Measurements from ENCODE around the gene CAV1. TPM values are rescaled to one million over a fixed set of nuclear protein-coding genes. Genes with fewer than 3 reads are reported as not detected.
A peak's percentile ranks its signal among the peaks of the same experiment; 100 is the strongest.

The CAV1 gene
- total RNA-seq, 4 donors from 2014 or later, result 21.7 to 171 (median 86.8) TPM

- intact Hi-C loops (cut with DNase I), result no loop called here
- DNase-seq, result no peak
- Histone ChIP-seq H3K27me3 (no peaks in the 10 kb centered on the region), H3K4me3 (no peak overlapping the region), H3K36me3 (peaks cover 0 to 12% (median 0%) of the 10 kb centered on the region in 3 donors), H3K4me1 (peaks cover 0 to 26% (median 14%) of the 10 kb centered on the region in 3 donors), H3K9me3 (no peaks in the 10 kb centered on the region), H3K27ac (peak overlapping the region in 3 of 4 donors; percentile 26 to 48 (median 36))
- 76 to 79% methylated on average over 1 of the region's 1 CpG for WGBS, 2 donors
- no peak for TF ChIP-seq POLR2A (IDR thresholded peaks at IDR 0.05)
- TF ChIP-seq, protein P1, sequence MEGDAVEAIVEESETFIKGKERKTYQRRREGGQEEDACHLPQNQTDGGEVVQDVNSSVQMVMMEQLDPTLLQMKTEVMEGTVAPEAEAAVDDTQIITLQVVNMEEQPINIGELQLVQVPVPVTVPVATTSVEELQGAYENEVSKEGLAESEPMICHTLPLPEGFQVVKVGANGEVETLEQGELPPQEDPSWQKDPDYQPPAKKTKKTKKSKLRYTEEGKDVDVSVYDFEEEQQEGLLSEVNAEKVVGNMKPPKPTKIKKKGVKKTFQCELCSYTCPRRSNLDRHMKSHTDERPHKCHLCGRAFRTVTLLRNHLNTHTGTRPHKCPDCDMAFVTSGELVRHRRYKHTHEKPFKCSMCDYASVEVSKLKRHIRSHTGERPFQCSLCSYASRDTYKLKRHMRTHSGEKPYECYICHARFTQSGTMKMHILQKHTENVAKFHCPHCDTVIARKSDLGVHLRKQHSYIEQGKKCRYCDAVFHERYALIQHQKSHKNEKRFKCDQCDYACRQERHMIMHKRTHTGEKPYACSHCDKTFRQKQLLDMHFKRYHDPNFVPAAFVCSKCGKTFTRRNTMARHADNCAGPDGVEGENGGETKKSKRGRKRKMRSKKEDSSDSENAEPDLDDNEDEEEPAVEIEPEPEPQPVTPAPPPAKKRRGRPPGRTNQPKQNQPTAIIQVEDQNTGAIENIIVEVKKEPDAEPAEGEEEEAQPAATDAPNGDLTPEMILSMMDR (IDR thresholded peaks at IDR 0.05), result no peak
Observed at GRCh38 chr7:116546916-116547315, 22.1 kb downstream of the CAV1 start.

DNA sequence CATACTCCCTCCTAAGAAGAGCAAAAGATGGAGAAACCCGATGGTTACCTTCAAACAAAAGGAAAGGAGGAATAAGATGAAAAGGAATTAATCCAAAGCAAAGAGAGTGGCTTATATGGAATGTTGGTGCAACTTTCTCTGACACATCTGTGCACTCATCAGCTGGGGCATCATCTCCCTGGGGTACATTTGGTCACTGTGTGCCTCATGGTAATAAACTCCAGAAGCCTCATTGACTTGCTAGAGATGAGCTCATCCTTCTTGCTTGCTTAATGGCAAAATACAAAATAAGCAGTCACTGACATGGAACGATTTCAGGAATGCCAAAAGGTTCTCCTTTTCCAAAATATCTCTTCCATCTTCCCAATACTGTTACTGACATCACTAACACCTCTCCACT lies 22.5 kb downstream of the CAV1 start:
- no peaks in the 10 kb centered on the region for H3K27me3 ChIP-seq
- intact Hi-C loops (cut with DNase I), result no loop called here
- peaks cover 0 to 12% (median 0%) of the 10 kb centered on the region in 3 donors for H3K36me3 ChIP-seq
- H3K9me3 ChIP-seq, result no peaks in the 10 kb centered on the region
- peaks cover 0 to 26% (median 18%) of the 10 kb centered on the region in 3 donors for H3K4me1 ChIP-seq
- no peak overlapping the region for H3K4me3 ChIP-seq
- TF ChIP-seq, protein P1 (IDR thresholded peaks at IDR 0.05), result no peak
- TF ChIP-seq POLR2A (IDR thresholded peaks at IDR 0.05), result no peak
- WGBS, 2 donors, result 63 to 76% methylated on average over 2 of the region's 2 CpGs
- H3K27ac ChIP-seq, result peak overlapping the region in 2 of 4 donors; percentile 36 to 69
- DNase-seq, result no peak

DNA sequence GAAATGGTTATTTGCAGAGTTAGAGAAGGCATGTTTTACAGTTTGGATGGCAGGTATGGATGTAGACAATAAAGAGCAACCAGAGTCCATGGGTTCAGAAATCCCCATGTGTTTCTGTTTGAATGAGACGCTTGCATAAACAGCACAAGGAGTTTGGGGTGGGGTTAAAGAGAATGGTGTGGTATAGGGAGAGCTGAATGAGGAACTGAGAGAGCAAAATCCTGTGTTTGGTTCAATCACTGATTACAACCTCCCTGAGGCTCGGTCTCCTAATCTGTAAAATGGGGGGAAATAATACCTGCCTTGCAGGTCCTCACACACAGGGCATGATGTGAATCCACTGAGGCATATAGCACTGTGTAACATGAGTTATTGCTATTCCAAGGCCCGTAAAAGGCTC lies 23.7 kb downstream of the CAV1 start:
- Histone ChIP-seq H3K36me3 (peaks cover 0 to 12% (median 0%) of the 10 kb centered on the region in 3 donors), H3K4me3 (no peak overlapping the region), H3K4me1 (peaks cover 0 to 25% (median 24%) of the 10 kb centered on the region in 3 donors), H3K27me3 (no peaks in the 10 kb centered on the region), H3K9me3 (no peaks in the 10 kb centered on the region), H3K27ac (peak overlapping the region in 2 of 4 donors; percentile 19 to 69)
- TF ChIP-seq, protein P1 (IDR thresholded peaks at IDR 0.05), result no peak
- TF ChIP-seq POLR2A (IDR thresholded peaks at IDR 0.05), result no peak
- DNase-seq, result no peak
- 71 to 93% methylated on average over 3 of the region's 3 CpGs for WGBS, 2 donors
- intact Hi-C loops (cut with DNase I), result no loop called here

- Histone ChIP-seq H3K27me3 (no peaks in the 10 kb centered on the region), H3K36me3 (peaks cover 0 to 12% (median 0%) of the 10 kb centered on the region in 3 donors), H3K27ac (peak overlapping the region in 1 of 4 donors; percentile 30), H3K4me1 (peaks cover 0 to 33% (median 25%) of the 10 kb centered on the region in 3 donors), H3K9me3 (no peaks in the 10 kb centered on the region), H3K4me3 (no peak overlapping the region)
- DNase-seq, result no peak
- TF ChIP-seq, protein P1 (IDR thresholded peaks at IDR 0.05), result no peak
- no peak for TF ChIP-seq POLR2A (IDR thresholded peaks at IDR 0.05)
- intact Hi-C loops (cut with DNase I), result no loop called here
Observed at GRCh38 chr7:116549370-116549769, 24.5 kb downstream of the CAV1 start.

DNA sequence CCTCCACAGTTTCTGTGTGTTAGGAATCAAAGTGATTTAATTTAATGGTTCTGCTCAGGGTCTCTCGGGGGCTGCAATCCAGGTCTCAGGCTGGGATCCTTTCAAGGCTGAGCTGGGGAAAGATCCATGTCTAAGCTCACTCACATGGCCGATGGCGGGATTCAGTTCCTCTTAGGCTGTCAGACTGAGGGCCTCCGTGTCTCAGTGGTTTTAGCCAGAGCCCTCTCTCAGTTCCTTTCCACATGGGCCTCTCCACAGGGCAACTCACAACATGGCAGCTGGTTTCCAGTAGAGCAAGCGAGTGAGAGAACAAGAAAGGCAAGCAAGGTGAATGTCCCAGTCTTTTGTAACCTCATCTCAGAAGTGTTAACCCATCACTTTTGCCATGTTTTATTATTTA lies 26.9 kb downstream of the CAV1 start:
- 70 to 79% methylated on average over 2 to 5 of the region's 5 CpGs for WGBS, 2 donors
- intact Hi-C loops (cut with DNase I), result no loop called here
- peak overlapping the region in 1 of 4 donors; percentile 56 for H3K27ac ChIP-seq

More for the DNA sequence above, 26.9 kb downstream of the CAV1 start:
- Histone ChIP-seq H3K9me3 (no peaks in the 10 kb centered on the region), H3K4me3 (no peak overlapping the region), H3K4me1 (peaks cover 0 to 40% (median 26%) of the 10 kb centered on the region in 3 donors), H3K27me3 (no peaks in the 10 kb centered on the region), H3K36me3 (peaks cover 0 to 12% (median 0%) of the 10 kb centered on the region in 3 donors)
- TF ChIP-seq, protein P1 (IDR thresholded peaks at IDR 0.05), result no peak
- TF ChIP-seq POLR2A (IDR thresholded peaks at IDR 0.05), result no peak
- DNase-seq, result no peak
